IgD-negative memory B cell (primary cell): ENCODE data around the gene SMPD3. TPM values are rescaled to one million over a fixed set of nuclear protein-coding genes. Genes with fewer than 3 reads are reported as not detected.
"Not testable (repeated sequence)": the region's sequence is repeated elsewhere in the genome, so short reads cannot be mapped to it uniquely, and the experiment has no call there.

Experiments
- H3K27ac Mint-ChIP-seq, 3 donors: one replicate each; pipeline ENCODE4 v1.8.0; 2020 to 2022; ENCODE audit warnings: mild to moderate bottlenecking in 3 of 3, mixed read lengths in 3 of 3, moderate library complexity in 1 of 3
- H3K27me3 Mint-ChIP-seq: one replicate; pipeline ENCODE4 v1.8.0; 2021; ENCODE audit warnings: mixed read lengths
- H3K36me3 Mint-ChIP-seq: one replicate; pipeline ENCODE4 v1.8.0; 2020; ENCODE audit warnings: mild to moderate bottlenecking, mixed read lengths
- H3K4me1 Mint-ChIP-seq, 3 donors: one replicate each; pipeline ENCODE4 v1.8.0; 2020 to 2022; ENCODE audit warnings: mixed read lengths in 3 of 3, mild to moderate bottlenecking in 1 of 3
- H3K4me3 Mint-ChIP-seq, 4 donors: one replicate each; pipeline ENCODE4 v1.8.0; 2020 to 2022; ENCODE audit warnings: mild to moderate bottlenecking in 4 of 4, mixed read lengths in 4 of 4, moderate library complexity in 3 of 4
- H3K9me3 Mint-ChIP-seq, 3 donors: one replicate each; pipeline ENCODE4 v1.8.0; 2020 to 2021; ENCODE audit warnings: mixed read lengths in 3 of 3, mild to moderate bottlenecking in 1 of 3
- polyA plus RNA-seq: library from polyadenylated mRNA; unstranded; fragments of 300-500 nt; fragmentation: Illumina TruSeq; gene quantifications from one replicate; pipeline ENCODE4 v1.2.3, GENCODE V29; 2021

The SMPD3 gene
- polyA plus RNA-seq: 9.7 TPM

DNA sequence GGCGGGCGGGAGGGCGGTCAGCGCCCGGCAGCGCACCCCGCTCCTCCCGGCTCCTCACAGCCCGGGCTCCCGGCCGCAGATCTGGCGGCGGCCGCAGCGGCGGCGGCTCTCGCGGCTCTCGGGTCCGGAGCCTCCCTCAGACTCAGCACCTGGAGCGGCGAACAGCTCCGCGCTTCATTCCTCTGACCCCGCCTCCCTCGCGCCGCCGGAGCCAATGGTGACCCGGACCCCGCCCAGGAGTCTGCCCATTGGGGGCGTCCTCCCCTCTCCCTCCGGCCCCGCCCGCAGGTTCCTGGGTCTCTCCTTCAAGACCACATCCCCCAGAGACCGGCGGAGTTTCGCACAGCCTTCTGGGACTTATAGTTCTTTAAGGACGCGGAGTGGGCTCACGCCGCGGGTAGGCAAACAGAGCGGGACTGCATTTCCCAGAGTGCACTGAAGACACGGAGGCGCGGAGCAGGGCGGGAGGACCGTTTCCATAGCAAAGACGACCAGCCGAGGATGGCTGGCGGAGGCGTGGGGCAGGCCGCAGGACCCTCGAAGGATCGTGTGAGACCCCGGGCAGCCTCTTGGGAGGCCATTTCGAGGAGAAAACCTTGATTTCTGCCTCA lies at the start of gene SMPD3:
Gene SMPD3 (minus strand): TSS at position 149 of the 611 bp plus-strand sequence. CDS start 76,327 bp downstream, outside the sequence.
- peak within 1 kb of the TSS; percentile 34 to 88 (median 67) for H3K27ac Mint-ChIP-seq
- peaks cover 1% of the 10 kb centered on the region for H3K36me3 Mint-ChIP-seq
- H3K4me1 Mint-ChIP-seq: peaks cover 10 to 18% (median 15%) of the 10 kb centered on the region in 3 donors
- peak within 1 kb of the TSS; percentile 77 to 86 (median 81) for H3K4me3 Mint-ChIP-seq
- H3K9me3 Mint-ChIP-seq: peaks cover 0 to 2% (median 0%) of the 10 kb centered on the region in 3 donors
- H3K27me3 Mint-ChIP-seq: peaks cover 13% of the 10 kb centered on the region

GRCh38 chr16:68496689-68497088 lies 48.4 kb upstream of the SMPD3 start:
- Mint-ChIP-seq H3K4me1 (peaks cover 0 to 8% (median 2%) of the 10 kb centered on the region in 3 donors), H3K4me3 (no peak overlapping the region), H3K36me3 (no peaks in the 10 kb centered on the region), H3K27ac (no peak overlapping the region), H3K9me3 (peaks cover 0 to 3% (median 0%) of the 10 kb centered on the region in 3 donors), H3K27me3 (peaks cover 7% of the 10 kb centered on the region)

- not testable (repeated sequence) for H3K9me3 Mint-ChIP-seq, H3K27me3 Mint-ChIP-seq, H3K36me3 Mint-ChIP-seq, H3K4me3 Mint-ChIP-seq
- Mint-ChIP-seq H3K27ac (peak overlapping the region in 1 of 3 donors; percentile 27), H3K4me1 (peaks cover 0 to 11% (median 4%) of the 10 kb centered on the region in 3 donors)
These were observed 46.0 kb upstream of the SMPD3 start for GRCh38 chr16:68494261-68494660.

DNA sequence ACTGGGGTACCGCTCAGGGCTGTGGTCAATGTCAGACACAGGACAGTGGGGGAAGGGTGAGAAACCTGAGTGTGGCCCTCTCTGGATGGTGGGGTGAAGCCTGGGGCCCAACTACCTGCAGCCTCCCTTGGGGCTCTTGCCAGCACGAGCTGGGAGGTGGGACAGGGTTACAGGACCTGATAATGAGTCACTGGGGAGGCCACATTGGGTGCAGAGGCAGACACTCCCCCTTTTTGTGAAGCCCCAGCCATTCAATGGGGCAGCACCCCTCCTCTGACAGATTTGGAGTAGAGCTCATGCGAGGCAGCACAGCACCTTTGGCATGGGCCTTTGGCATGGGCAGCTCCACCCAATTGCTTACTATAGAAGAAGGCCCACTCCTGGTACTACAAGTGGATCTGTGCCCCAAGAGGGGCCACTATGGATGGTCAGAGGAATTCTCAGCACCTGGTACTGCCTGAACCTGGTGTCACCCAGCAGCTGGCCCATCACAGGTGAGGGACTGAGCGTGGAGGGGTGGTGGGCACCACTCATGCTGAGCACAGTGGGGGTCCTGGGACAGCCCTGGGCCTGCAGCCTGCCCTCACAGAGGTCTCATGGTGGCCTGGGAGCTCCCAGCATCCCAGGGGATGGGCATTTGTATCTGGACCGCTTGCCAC lies 45.2 kb upstream of the SMPD3 start:
- Mint-ChIP-seq H3K36me3 (no peaks in the 10 kb centered on the region), H3K4me1 (peaks cover 0 to 11% (median 4%) of the 10 kb centered on the region in 3 donors), H3K9me3 (peaks cover 0 to 3% (median 0%) of the 10 kb centered on the region in 3 donors), H3K4me3 (peak overlapping the region in 1 of 4 donors; percentile 55), H3K27ac (peak overlapping the region in 1 of 3 donors; percentile 27), H3K27me3 (peaks cover 7% of the 10 kb centered on the region)

DNA sequence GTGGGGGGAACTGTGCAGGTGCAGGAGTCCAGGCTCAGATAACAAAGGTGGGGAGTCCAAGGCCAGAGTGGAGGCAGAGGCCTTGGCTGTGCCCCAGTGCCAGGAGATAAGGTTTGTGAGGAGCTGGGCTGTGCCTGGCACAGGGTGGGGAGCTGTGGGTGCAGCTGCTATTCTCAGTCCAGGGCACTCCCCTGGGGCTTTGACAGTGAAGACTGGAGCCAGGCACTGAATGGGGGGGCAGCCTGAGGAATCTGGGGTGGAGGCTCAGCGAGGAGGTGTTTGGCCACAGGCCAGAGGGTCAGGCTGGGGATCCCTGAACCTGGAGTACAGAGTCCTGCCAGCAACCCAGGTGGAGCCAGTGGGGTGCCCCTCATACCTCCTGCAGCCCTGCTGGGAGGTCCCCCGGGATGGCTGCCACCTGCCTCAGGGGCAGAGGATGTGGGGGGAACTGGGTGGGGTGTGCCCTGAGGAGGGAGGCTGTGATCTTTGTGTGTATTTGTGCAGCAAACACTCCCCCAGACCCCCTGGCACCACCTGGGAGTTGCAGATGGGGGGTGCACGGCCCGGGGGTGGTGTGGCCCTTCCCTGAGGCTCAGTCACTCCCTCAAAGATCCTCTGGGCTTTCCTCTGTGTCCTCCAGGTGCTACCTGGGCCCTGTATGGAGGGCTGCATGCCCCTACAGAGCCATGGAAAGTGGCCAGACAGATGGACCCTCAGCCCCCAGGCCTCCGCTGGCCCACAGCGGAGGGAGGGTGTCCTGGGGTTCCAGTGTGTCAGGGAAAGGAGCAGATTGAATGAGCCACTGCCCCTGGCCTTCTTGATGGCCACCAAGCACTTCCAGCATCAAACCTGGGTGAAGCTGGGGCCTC lies 44.5 kb upstream of the SMPD3 start:
- Mint-ChIP-seq H3K36me3 (no peaks in the 10 kb centered on the region), H3K4me1 (peaks cover 0 to 11% (median 4%) of the 10 kb centered on the region in 3 donors), H3K27me3 (peaks cover 7% of the 10 kb centered on the region), H3K4me3 (peak overlapping the region in 1 of 4 donors; percentile 79), H3K9me3 (peaks cover 0 to 3% (median 0%) of the 10 kb centered on the region in 3 donors), H3K27ac (no peak overlapping the region)

DNA sequence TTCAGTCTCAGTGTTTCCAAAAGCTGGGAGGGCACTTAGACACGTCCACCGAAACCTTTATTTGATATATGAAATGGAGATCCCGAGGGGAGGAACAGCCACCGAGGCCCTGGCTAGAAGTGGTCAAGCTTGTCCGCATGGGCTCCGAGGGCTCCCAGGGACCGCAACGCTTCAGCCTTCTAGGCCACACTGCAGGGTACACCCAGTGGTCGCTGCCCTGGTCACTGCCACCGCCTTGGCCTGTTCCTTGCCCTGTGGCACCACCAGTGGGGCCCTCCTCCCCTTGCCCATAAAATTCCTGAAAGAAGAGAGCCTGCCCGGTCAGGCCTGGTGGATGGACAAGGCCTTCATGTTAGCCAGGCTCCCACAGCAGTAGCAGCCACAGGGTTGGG lies 43.8 kb upstream of the SMPD3 start:
- peak overlapping the region in 1 of 4 donors; percentile 79 for H3K4me3 Mint-ChIP-seq
- H3K36me3 Mint-ChIP-seq: no peaks in the 10 kb centered on the region
- H3K27me3 Mint-ChIP-seq: peaks cover 4% of the 10 kb centered on the region
- H3K9me3 Mint-ChIP-seq: peaks cover 0 to 3% (median 0%) of the 10 kb centered on the region in 3 donors
- H3K27ac Mint-ChIP-seq: peak overlapping the region in 1 of 3 donors; percentile 19
- H3K4me1 Mint-ChIP-seq: peaks cover 0 to 11% (median 4%) of the 10 kb centered on the region in 3 donors

DNA sequence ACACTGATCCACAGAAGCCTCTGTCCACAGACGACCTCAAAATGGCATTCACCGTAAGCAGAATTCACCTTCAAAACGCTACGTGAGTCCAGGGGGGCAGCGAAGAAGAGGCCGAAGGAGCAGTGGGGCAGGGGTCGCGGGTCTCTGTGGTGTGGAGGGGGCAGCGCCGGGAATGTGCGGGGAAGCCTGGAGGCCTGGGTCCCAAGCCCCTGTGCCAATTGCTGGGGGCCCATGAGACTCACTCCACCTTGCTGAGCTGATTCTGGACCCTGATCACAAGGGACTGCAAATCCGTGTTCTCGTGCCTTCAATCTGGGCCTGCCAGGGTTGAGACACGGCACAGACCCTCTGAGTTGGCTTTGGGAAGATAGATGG lies 43.3 kb upstream of the SMPD3 start:
- peaks cover 4% of the 10 kb centered on the region for H3K27me3 Mint-ChIP-seq
- peaks cover 0 to 3% (median 0%) of the 10 kb centered on the region in 3 donors for H3K9me3 Mint-ChIP-seq
- no peak overlapping the region for H3K27ac Mint-ChIP-seq
- peaks cover 0 to 11% (median 4%) of the 10 kb centered on the region in 3 donors for H3K4me1 Mint-ChIP-seq
- no peaks in the 10 kb centered on the region for H3K36me3 Mint-ChIP-seq
- H3K4me3 Mint-ChIP-seq: peak overlapping the region in 1 of 4 donors; percentile 60

- Mint-ChIP-seq H3K36me3 (no peaks in the 10 kb centered on the region), H3K27ac (peak overlapping the region in 1 of 3 donors; percentile 41), H3K9me3 (peaks cover 0 to 3% (median 0%) of the 10 kb centered on the region in 3 donors), H3K4me3 (peak overlapping the region in 1 of 4 donors; percentile 60), H3K4me1 (peaks cover 0 to 11% (median 4%) of the 10 kb centered on the region in 3 donors), H3K27me3 (peaks cover 4% of the 10 kb centered on the region)
These were observed 42.7 kb upstream of the SMPD3 start for GRCh38 chr16:68490829-68491575.

- Mint-ChIP-seq H3K27me3 (peaks cover 4% of the 10 kb centered on the region), H3K36me3 (no peaks in the 10 kb centered on the region), H3K27ac (peak overlapping the region in 1 of 3 donors; percentile 41)
These were observed 42.0 kb upstream of the SMPD3 start for GRCh38 chr16:68490358-68490757.

GRCh38 chr16:68488554-68488953 lies 40.2 kb upstream of the SMPD3 start:
- Mint-ChIP-seq H3K4me1 (peaks cover 0 to 11% (median 4%) of the 10 kb centered on the region in 3 donors), H3K27me3 (peaks cover 2% of the 10 kb centered on the region), H3K4me3 (no peak overlapping the region), H3K27ac (no peak overlapping the region), H3K36me3 (no peaks in the 10 kb centered on the region), H3K9me3 (no peaks in the 10 kb centered on the region)

More at GRCh38 chr16:68490358-68490757, 42.0 kb upstream of the SMPD3 start:
- peak overlapping the region in 1 of 4 donors; percentile 55 for H3K4me3 Mint-ChIP-seq
- H3K4me1 Mint-ChIP-seq: peaks cover 0 to 11% (median 4%) of the 10 kb centered on the region in 3 donors
- peaks cover 0 to 3% (median 0%) of the 10 kb centered on the region in 3 donors for H3K9me3 Mint-ChIP-seq

GRCh38 chr16:68487669-68488068 lies 39.4 kb upstream of the SMPD3 start:
- Mint-ChIP-seq H3K27me3 (peaks cover 2% of the 10 kb centered on the region), H3K4me1 (peaks cover 0 to 14% (median 4%) of the 10 kb centered on the region in 3 donors), H3K27ac (no peak overlapping the region), H3K36me3 (no peaks in the 10 kb centered on the region), H3K9me3 (no peaks in the 10 kb centered on the region), H3K4me3 (no peak overlapping the region)

DNA sequence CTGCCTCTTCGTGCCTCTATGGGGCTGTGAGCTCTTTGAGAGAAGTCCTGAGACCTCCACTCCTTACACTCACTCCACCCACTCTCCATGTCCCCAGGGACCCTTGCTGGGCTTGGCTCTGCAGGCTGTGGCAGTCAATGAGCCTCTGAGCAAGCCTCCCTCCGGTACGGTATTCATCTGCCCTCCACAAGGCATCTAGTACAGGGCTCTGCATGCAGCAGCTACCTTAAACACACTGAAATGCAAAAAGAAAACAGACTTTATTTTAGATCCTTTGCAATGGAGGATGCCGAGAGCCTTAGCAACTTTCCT lies 38.9 kb upstream of the SMPD3 start:
- Mint-ChIP-seq H3K4me1 (peaks cover 0 to 10% (median 2%) of the 10 kb centered on the region in 3 donors), H3K36me3 (no peaks in the 10 kb centered on the region), H3K4me3 (no peak overlapping the region), H3K9me3 (no peaks in the 10 kb centered on the region), H3K27me3 (peaks cover 1% of the 10 kb centered on the region), H3K27ac (no peak overlapping the region)

DNA sequence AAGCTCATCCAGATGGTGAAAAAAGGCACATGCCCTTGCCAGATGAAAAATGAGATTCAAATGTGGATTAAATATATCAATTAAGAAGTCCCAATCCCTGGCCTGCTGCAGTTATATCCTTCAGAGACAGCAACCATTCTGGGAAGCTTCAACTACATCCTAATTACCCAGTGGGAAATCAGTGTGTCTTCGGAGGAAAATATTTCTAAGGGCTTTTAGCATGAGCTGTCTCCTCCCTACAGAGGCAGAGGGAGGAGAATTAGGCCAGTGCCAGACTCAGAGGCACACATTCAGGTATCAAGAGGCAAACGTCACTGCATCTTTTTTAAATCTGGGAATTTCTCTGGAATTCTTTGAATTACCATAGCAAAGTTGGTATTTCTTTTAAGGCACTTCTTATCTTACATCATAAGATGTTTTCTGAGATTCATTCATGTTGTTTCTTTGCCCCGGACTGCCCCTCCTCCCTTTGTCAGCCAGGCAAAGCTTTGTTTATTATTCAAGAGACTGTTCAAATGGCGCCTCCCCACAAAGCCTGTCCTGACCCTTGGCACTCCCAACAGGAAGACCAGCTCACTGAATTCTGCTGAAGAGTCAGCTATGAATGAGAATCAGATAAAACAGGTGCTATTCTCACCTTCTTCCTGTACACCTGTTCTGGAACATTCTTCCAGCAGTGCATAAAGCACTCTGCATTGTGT lies 38.3 kb upstream of the SMPD3 start:
- Mint-ChIP-seq H3K27me3 (peaks cover 1% of the 10 kb centered on the region), H3K36me3 (no peaks in the 10 kb centered on the region), H3K4me3 (no peak overlapping the region), H3K9me3 (no peaks in the 10 kb centered on the region), H3K27ac (no peak overlapping the region), H3K4me1 (peaks cover 0 to 6% (median 2%) of the 10 kb centered on the region in 3 donors)

DNA sequence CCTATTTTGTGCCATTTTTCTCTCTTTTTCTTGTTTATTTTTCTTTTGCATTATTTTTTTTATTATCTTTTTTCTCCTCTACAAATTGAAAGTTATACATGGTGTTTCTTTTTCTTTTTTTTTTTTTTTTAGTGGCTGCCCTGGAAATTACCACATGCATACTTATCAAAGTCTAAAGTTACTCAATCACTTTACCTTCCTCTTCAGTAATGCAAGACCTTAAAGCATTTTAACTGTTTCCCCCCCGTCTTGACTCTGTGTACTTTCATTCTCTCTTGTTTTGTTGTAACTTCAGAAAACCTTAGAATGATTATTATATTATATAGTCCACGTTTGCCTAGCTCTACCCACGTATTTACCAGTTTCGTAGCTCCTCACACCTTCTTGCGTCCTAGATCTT lies 33.3 kb upstream of the SMPD3 start:
- H3K27ac Mint-ChIP-seq: peak overlapping the region in 1 of 3 donors; percentile 78
- peaks cover 3% of the 10 kb centered on the region for H3K27me3 Mint-ChIP-seq
- H3K4me1 Mint-ChIP-seq: peaks cover 0 to 3% (median 1%) of the 10 kb centered on the region in 3 donors
- no peak overlapping the region for H3K4me3 Mint-ChIP-seq
- no peaks in the 10 kb centered on the region for H3K36me3 Mint-ChIP-seq
- H3K9me3 Mint-ChIP-seq: no peaks in the 10 kb centered on the region
